Esophagus muscularis mucosa (tissue), 3 donors: ENCODE measurements around the gene RABEP2.
"Not testable (repeated sequence)": the region's sequence is repeated elsewhere in the genome, so short reads cannot be mapped to it uniquely, and the experiment has no call there.

ENCODE experiments used
- CTCF ChIP-seq, 3 experiments: fragments of 200-600 bp in 2 of 3; fragments of 450-650 bp in 1 of 3; sonication (generic) in 2 of 3; IDR thresholded peaks; one replicate each; pipeline ENCODE4 v1.5.1; 2017 to 2019; ENCODE audit warnings: antibody characterized with exemption in 3 of 3, mild to moderate bottlenecking in 2 of 3, moderate library complexity in 1 of 3
- POLR2A ChIP-seq: fragments of 450-650 bp; IDR thresholded peaks from one replicate; pipeline ENCODE4 v1.6.1; 2017; ENCODE audit warnings: antibody characterized with exemption, moderate library complexity, mild to moderate bottlenecking, low read depth
- POLR2AphosphoS5 ChIP-seq, 2 donors: sonication (generic); formaldehyde crosslinking; IDR thresholded peaks; one replicate each; pipeline ENCODE4 v1.6.1; 2017; ENCODE audit warnings: antibody characterized with exemption in 2 of 2

- TF ChIP-seq CTCF (IDR thresholded peaks at IDR 0.05); POLR2A; POLR2AphosphoS5 (IDR thresholded peaks at IDR 0.05): not testable (repeated sequence)
These were observed 1.2 kb upstream of the RABEP2 start for GRCh38 chr16:28926284-28926683.
